Esophagus muscularis mucosa (tissue), 4 donors: ENCODE results near the gene TM9SF2. TPM values are rescaled to one million over a fixed set of nuclear protein-coding genes. Genes with fewer than 3 reads are reported as not detected.

ENCODE experiments used
- DNase-seq: peaks from one replicate; pipeline ENCODE4 v3.0.0-alpha.2; 2017; ENCODE audit errors: extremely low spot score
- H3K27ac ChIP-seq, 4 donors: fragments of 200-600 bp; sonication (generic); replicated peaks in 1 of 4; 1 replicate in 3 of 4; 2 replicates in 1 of 4; pipeline ENCODE4 v1.5.1; 2016 to 2019; ENCODE audit warnings: mild to moderate bottlenecking in 1 of 4
- H3K27me3 ChIP-seq, 4 donors: fragments of 200-600 bp; sonication (generic); one replicate each; pipeline versions ENCODE4 v1.5.1 to v1.6.0; 2016 to 2019
- H3K36me3 ChIP-seq, 4 donors: fragments of 200-600 bp; sonication (generic); one replicate each; pipeline ENCODE4 v1.5.1; 2016 to 2019
- H3K4me1 ChIP-seq, 4 donors: fragments of 200-600 bp; sonication (generic); one replicate each; pipeline ENCODE4 v1.5.1; 2016 to 2019
- H3K4me3 ChIP-seq, 4 donors: fragments of 200-600 bp; sonication (generic); 1 replicate in 2 of 4; 2 replicates in 2 of 4; pipeline ENCODE4 v1.5.1; 2016 to 2019; ENCODE audit warnings: mild to moderate bottlenecking in 4 of 4, moderate library complexity in 1 of 4
- H3K9me3 ChIP-seq, 4 donors: fragments of 200-600 bp; sonication (generic); 1 replicate in 3 of 4; 2 replicates in 1 of 4; pipeline ENCODE4 v1.5.1; 2016 to 2019
- CTCF ChIP-seq, 3 experiments: fragments of 200-600 bp in 2 of 3; fragments of 450-650 bp in 1 of 3; sonication (generic) in 2 of 3; IDR thresholded peaks; one replicate each; pipeline ENCODE4 v1.5.1; 2017 to 2019; ENCODE audit warnings: antibody characterized with exemption in 3 of 3, mild to moderate bottlenecking in 2 of 3, moderate library complexity in 1 of 3
- EP300 ChIP-seq: sonication (generic); formaldehyde crosslinking; IDR thresholded peaks from one replicate; pipeline ENCODE4 v1.6.1; 2017; ENCODE audit warnings: antibody characterized with exemption
- POLR2A ChIP-seq: fragments of 450-650 bp; IDR thresholded peaks from one replicate; pipeline ENCODE4 v1.6.1; 2017; ENCODE audit warnings: antibody characterized with exemption, moderate library complexity, mild to moderate bottlenecking, low read depth
- POLR2AphosphoS5 ChIP-seq, 2 donors: sonication (generic); formaldehyde crosslinking; IDR thresholded peaks; one replicate each; pipeline ENCODE4 v1.6.1; 2017; ENCODE audit warnings: antibody characterized with exemption in 2 of 2
- WGBS: methylation state at CpG from one replicate; pipeline ENCODE4 v1.1.5; 2018; 5-methylcytosine and 5-hydroxymethylcytosine counted together
- intact Hi-C: fragments of 100-400 bp; cut with DNase I; formaldehyde crosslinking; loops from one replicate; pipeline ENCODE4 v1.15.1; 2023
- total RNA-seq, 4 donors: library from RNA; depleted of rRNA; stranded (reverse); fragments of >200 nt; gene quantifications; one replicate each; pipeline versions ENCODE4 v1.1.0 to v1.2.1, GENCODE V29; 2016

TM9SF2 gene
- total RNA-seq, 4 donors from 2014 or later = 65.6 to 86.9 (median 71.8) TPM

- intact Hi-C loops = no loop called here
- Histone ChIP-seq H3K27me3 (peaks cover 0 to 9% (median 0%) of the 10 kb centered on the region in 4 donors), H3K4me1 (peaks cover 0 to 7% (median 0%) of the 10 kb centered on the region in 4 donors), H3K36me3 (no peaks in the 10 kb centered on the region), H3K4me3 (no peak overlapping the region), H3K27ac (no peak overlapping the region), H3K9me3 (no peaks in the 10 kb centered on the region)
- 46% methylated on average over 7 of the region's 9 CpGs for WGBS
- no peak for DNase-seq
- TF ChIP-seq EP300 (no peak), POLR2AphosphoS5 (IDR thresholded peaks at IDR 0.05) (no peak), POLR2A (no peak), CTCF (IDR thresholded peaks at IDR 0.05) (no peak)
These were observed 27.8 kb upstream of the TM9SF2 start for GRCh38 chr13:99473515-99473914.

DNA sequence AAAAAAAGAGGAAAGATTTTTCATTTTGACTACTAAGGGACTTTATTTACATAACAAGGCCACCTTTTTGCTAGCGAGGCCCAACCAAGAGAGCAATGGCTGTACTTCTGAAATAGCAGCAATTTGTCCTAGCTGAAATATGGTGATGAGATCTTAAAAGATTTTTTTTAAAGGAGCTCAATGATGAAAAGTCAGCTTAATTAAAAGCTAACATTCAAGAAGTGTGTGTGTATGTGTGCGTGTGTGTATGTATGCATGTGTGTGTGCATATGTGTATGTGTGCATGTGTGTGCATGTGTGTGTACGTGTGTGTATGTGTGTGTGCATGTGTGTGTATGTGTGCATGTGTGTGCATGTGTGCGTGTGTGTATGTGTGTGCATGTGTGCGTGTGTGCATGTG lies 24.6 kb upstream of the TM9SF2 start:
- H3K4me3 ChIP-seq = no peak overlapping the region
- TF ChIP-seq CTCF (IDR thresholded peaks at IDR 0.05) = no peak
- no peak for TF ChIP-seq POLR2A
- no peak for TF ChIP-seq EP300
- TF ChIP-seq POLR2AphosphoS5 (IDR thresholded peaks at IDR 0.05) = no peak
- intact Hi-C loops = no loop called here
- H3K4me1 ChIP-seq = peaks cover 0 to 7% (median 0%) of the 10 kb centered on the region in 4 donors
- no peaks in the 10 kb centered on the region for H3K27me3 ChIP-seq
- no peaks in the 10 kb centered on the region for H3K36me3 ChIP-seq
- no peaks in the 10 kb centered on the region for H3K9me3 ChIP-seq
- no peak for DNase-seq
- 33% methylated on average over 3 of the region's 5 CpGs for WGBS
- H3K27ac ChIP-seq = no peak overlapping the region

DNA sequence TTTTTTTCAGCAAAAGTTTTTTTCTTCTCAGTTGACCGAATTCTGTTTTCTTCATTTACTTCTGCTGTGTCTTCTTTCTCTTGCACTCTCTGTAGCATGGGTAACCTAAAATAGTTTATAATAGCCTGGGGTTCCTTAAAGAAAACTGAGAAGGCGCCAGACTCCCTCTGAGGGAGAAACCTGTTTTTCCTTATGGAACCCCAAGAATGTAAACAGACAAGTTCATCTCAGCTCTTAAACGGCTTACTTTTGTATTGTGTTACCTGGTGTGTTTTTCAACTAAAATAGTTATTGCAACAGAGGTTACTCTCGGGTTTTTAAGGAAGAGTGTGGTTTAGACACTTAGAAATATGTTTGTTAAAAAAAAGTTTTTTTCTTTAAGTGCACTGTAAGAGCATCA lies 23.8 kb upstream of the TM9SF2 start:
- intact Hi-C loops = no loop called here
- Histone ChIP-seq H3K36me3 (no peaks in the 10 kb centered on the region), H3K4me1 (peaks cover 0 to 7% (median 0%) of the 10 kb centered on the region in 4 donors), H3K9me3 (no peaks in the 10 kb centered on the region), H3K27ac (no peak overlapping the region), H3K4me3 (no peak overlapping the region), H3K27me3 (no peaks in the 10 kb centered on the region)
- WGBS = 61% methylated on average over 4 of the region's 4 CpGs
- DNase-seq = no peak
- TF ChIP-seq CTCF (IDR thresholded peaks at IDR 0.05) = no peak
- TF ChIP-seq EP300 = no peak
- no peak for TF ChIP-seq POLR2A
- no peak for TF ChIP-seq POLR2AphosphoS5 (IDR thresholded peaks at IDR 0.05)

DNA sequence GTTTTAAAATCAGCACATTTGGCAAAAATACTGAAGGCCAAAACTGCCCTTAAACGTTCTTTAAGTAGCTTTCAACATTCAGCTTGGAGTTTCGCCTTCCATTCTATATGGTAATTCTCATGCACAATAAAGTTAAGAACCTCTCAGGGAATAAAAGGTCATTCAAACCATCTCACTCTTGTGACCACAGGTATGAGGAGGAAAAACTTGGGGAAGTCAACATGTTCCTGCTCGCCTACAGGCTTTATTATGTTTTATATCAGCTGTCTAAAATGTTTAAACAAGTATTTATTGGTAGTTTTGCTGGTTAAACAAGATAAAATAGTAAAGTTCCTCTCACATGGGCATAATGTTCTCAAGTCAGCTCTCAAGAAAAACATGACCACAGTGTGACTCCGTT lies 19.9 kb upstream of the TM9SF2 start:
- Histone ChIP-seq H3K4me3 (no peak overlapping the region), H3K27me3 (no peaks in the 10 kb centered on the region), H3K9me3 (no peaks in the 10 kb centered on the region), H3K4me1 (no peaks in the 10 kb centered on the region), H3K27ac (no peak overlapping the region), H3K36me3 (no peaks in the 10 kb centered on the region)
- intact Hi-C loops = no loop called here
- WGBS = 84% methylated on average over 4 of the region's 4 CpGs
- no peak for DNase-seq
- no peak for TF ChIP-seq CTCF (IDR thresholded peaks at IDR 0.05)
- no peak for TF ChIP-seq POLR2A
- TF ChIP-seq EP300 = no peak
- no peak for TF ChIP-seq POLR2AphosphoS5 (IDR thresholded peaks at IDR 0.05)

DNA sequence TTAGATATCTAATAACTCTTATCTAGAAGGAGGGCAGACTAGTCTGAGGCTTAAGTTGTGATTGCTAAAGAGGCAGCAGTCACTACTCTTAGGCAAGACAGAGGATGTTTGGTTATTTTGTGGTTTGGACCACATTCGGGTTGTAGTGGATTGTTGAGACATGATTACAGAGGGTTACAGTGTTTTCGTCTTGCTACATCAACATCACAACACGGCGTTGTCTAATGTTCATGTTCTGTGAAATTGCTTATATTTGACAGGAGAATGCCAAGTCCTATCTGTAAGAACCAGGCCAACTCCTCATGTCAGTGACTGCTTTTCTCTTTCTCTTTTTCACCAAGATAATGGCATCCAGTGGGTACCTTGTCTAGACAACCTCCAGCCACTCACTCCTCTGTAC lies 16.8 kb upstream of the TM9SF2 start:
- 70% methylated on average over 4 of the region's 4 CpGs for WGBS
- Histone ChIP-seq H3K9me3 (no peaks in the 10 kb centered on the region), H3K4me3 (no peak overlapping the region), H3K27ac (no peak overlapping the region), H3K4me1 (no peaks in the 10 kb centered on the region), H3K27me3 (no peaks in the 10 kb centered on the region), H3K36me3 (no peaks in the 10 kb centered on the region)
- intact Hi-C loops = no loop called here
- TF ChIP-seq EP300 (no peak), POLR2A (no peak), POLR2AphosphoS5 (IDR thresholded peaks at IDR 0.05) (no peak), CTCF (IDR thresholded peaks at IDR 0.05) (no peak)
- DNase-seq = no peak
